Measurements from ENCODE around the gene MAPKAPK2. TPM values are rescaled to one million over a fixed set of nuclear protein-coding genes. Genes with fewer than 3 reads are reported as not detected.
"Not testable (repeated sequence)": the region's sequence is repeated elsewhere in the genome, so short reads cannot be mapped to it uniquely, and the experiment has no call there.

The MAPKAPK2 gene
- total RNA-seq, 1 donor from 2014 or later, result 77.7 TPM

DNA sequence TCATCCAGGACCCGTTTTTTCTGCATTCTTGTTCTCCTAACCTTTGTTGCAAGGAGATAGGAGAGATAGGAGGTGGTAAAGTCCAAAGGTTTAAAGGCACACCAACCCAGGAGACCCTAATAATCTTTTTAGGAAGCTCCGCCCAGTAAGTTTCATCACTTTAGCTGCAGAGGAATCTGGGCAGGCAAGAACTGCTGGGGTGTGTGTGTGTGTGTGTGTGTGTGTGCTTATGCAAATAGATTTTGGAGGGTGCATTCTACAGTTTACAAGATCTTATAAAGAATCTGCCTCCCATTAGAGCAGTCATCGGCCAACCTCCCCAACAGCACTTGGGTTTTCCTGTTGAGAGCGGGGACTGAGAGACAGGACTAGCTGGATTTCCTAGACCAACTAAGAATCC, 91.5 kb downstream of the MAPKAPK2 start:
- H3K4me1 Mint-ChIP-seq, result peaks cover under 1% of the 10 kb centered on the region
- no peaks in the 10 kb centered on the region for H3K36me3 Mint-ChIP-seq (ENCODE audit: low read depth)

DNA sequence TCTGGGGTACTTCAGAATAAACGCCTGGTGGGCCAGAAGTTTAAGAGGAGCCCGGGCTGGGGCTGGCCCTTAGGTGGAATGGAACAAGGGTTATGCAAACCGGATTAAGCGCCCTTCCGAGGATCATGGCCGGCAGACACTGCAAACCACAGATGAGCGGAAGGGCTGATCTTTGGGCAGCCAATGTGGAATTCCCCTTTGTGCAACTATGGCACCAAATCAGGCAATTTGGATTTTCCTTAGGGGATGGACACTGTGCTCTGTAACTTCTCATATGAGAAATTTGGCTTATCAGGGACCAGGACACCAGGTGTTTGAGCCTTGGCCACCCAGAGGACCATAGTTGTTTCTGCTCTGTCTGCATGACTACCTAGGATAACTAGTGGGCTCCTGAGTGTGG, 93.3 kb downstream of the MAPKAPK2 start:
- Mint-ChIP-seq H3K27me3 (ENCODE audit: low read depth) (no peaks in the 10 kb centered on the region), H3K4me1 (peaks cover 3% of the 10 kb centered on the region), H3K9me3 (no peaks in the 10 kb centered on the region), H3K4me3 (no peak overlapping the region), H3K36me3 (ENCODE audit: low read depth) (no peaks in the 10 kb centered on the region), H3K27ac (ENCODE audit: unreplicated experiment) (no peak overlapping the region)
- TF ChIP-seq, protein P1, sequence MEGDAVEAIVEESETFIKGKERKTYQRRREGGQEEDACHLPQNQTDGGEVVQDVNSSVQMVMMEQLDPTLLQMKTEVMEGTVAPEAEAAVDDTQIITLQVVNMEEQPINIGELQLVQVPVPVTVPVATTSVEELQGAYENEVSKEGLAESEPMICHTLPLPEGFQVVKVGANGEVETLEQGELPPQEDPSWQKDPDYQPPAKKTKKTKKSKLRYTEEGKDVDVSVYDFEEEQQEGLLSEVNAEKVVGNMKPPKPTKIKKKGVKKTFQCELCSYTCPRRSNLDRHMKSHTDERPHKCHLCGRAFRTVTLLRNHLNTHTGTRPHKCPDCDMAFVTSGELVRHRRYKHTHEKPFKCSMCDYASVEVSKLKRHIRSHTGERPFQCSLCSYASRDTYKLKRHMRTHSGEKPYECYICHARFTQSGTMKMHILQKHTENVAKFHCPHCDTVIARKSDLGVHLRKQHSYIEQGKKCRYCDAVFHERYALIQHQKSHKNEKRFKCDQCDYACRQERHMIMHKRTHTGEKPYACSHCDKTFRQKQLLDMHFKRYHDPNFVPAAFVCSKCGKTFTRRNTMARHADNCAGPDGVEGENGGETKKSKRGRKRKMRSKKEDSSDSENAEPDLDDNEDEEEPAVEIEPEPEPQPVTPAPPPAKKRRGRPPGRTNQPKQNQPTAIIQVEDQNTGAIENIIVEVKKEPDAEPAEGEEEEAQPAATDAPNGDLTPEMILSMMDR (conservative IDR thresholded peaks at IDR 0.05), result no peak
- no peak for DNase-seq (ENCODE audit: low read depth, low spot score)

More for the DNA sequence above, 91.5 kb downstream of the MAPKAPK2 start:
- no peaks in the 10 kb centered on the region for H3K27me3 Mint-ChIP-seq (ENCODE audit: low read depth)
- TF ChIP-seq, protein P1 (conservative IDR thresholded peaks at IDR 0.05), result no peak
- no peak overlapping the region for H3K27ac Mint-ChIP-seq (ENCODE audit: unreplicated experiment)
- H3K9me3 Mint-ChIP-seq, result no peaks in the 10 kb centered on the region
- no peak overlapping the region for H3K4me3 Mint-ChIP-seq
- DNase-seq (ENCODE audit: low read depth, low spot score), result no peak

DNA sequence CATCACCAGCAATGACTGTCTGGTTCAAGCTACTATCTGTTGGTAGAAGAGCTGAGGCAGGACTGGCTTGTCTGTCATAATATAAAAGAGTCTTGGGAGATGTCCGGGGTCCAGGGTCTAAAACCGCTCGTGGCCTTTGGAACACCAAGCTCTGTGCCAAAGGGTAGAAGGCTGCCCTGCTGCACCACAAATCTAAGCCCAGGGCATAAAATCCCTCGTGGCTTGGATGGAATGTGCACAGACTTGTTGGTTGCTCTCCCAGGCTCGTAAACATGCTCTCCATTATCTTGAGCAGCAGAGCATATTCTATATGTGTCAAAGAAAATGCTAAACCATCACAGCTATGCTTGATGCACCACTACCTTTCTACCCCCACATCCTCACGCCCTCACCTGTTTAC, 94.2 kb downstream of the MAPKAPK2 start:
- not testable (repeated sequence) for H3K27ac Mint-ChIP-seq (ENCODE audit: unreplicated experiment); DNase-seq (ENCODE audit: low read depth, low spot score); H3K4me1 Mint-ChIP-seq; H3K9me3 Mint-ChIP-seq; H3K4me3 Mint-ChIP-seq; H3K27me3 Mint-ChIP-seq (ENCODE audit: low read depth); H3K36me3 Mint-ChIP-seq (ENCODE audit: low read depth)

DNA sequence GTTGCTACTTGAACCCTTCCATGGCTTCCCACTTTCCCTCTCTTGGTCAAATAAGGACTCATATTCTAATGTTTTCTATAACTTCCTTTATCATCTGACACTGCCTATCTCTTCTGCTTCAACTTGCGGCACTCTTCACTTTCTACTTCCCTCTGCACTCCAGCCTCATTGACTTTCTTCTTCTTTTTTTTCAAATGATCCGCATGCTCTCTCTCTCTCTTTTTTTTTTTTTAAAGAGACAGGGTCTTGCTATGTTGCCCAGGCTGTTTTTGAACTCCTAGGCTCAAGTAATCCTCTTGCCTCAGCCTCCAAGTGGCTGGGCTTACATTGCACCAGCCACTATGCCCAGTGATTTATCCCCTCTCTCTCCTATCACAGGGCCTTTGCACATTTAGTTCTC, 94.9 kb downstream of the MAPKAPK2 start:
- TF ChIP-seq, protein P1 (conservative IDR thresholded peaks at IDR 0.05), result no peak
- Mint-ChIP-seq H3K27me3 (ENCODE audit: low read depth) (no peaks in the 10 kb centered on the region), H3K4me1 (peaks cover 10% of the 10 kb centered on the region), H3K36me3 (ENCODE audit: low read depth) (no peaks in the 10 kb centered on the region), H3K27ac (ENCODE audit: unreplicated experiment) (no peak overlapping the region), H3K9me3 (no peaks in the 10 kb centered on the region), H3K4me3 (no peak overlapping the region)
- DNase-seq (ENCODE audit: low read depth, low spot score), result no peak

DNA sequence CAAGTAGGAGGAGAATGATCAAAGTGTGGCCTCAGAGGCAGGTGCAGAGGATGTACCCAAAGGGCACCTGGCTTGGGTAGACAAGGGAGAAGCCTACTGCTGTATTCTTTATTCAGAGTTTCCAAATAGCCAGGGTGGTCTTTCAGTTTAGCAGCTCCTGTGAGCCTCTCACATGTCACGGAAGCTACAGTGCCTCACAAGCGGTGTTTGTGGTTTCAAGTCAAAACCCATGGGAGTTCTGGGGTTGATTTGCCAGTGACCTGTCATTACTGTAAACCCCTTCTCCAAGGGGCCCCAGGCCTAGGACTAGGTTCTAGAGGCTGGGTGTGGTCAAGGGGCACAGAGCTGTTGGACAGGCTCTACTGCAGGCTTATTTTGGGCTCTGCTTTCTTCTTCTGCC, 97.7 kb downstream of the MAPKAPK2 start:
- H3K27me3 Mint-ChIP-seq (ENCODE audit: low read depth), result no peaks in the 10 kb centered on the region
- peaks cover 8% of the 10 kb centered on the region for H3K9me3 Mint-ChIP-seq
- DNase-seq (ENCODE audit: low read depth, low spot score), result no peak
- no peak overlapping the region for H3K27ac Mint-ChIP-seq (ENCODE audit: unreplicated experiment)
- H3K4me3 Mint-ChIP-seq, result no peak overlapping the region
- H3K4me1 Mint-ChIP-seq, result peaks cover 34% of the 10 kb centered on the region
- TF ChIP-seq, protein P1 (conservative IDR thresholded peaks at IDR 0.05), result no peak
- H3K36me3 Mint-ChIP-seq (ENCODE audit: low read depth), result no peaks in the 10 kb centered on the region

DNA sequence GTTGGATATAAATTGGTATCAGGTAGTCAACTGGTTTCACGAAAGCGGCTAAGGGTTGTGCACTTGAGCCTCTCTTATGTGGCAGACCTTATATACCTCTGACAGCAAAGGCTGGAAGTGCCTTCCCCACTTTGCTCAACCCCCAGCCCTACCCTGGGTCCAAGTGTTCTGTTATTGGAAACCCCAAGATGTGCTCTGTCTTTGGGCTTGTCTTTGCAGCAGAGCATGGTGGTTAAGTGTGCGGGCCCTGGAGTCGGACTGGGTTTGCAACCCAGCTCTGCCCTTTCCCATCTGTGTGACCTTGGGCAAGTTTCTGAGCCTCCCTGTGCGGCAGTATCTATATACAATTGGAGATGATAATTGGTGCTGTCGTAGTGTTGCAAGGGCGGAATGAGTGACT, 98.8 kb downstream of the MAPKAPK2 start:
- Mint-ChIP-seq H3K4me1 (peaks cover 39% of the 10 kb centered on the region), H3K36me3 (ENCODE audit: low read depth) (no peaks in the 10 kb centered on the region), H3K9me3 (peaks cover 8% of the 10 kb centered on the region), H3K27me3 (ENCODE audit: low read depth) (no peaks in the 10 kb centered on the region), H3K27ac (ENCODE audit: unreplicated experiment) (no peak overlapping the region), H3K4me3 (no peak overlapping the region)
- TF ChIP-seq, protein P1 (conservative IDR thresholded peaks at IDR 0.05), result no peak
- no peak for DNase-seq (ENCODE audit: low read depth, low spot score)

Other genes starting within 250 kb of the MAPKAPK2 start
- gene IKBKE, start 214.4 kb upstream of the MAPKAPK2 start, total RNA-seq, result 7.6 and 8.6 TPM in 2 replicates
- gene RASSF5, start 177.4 kb upstream of the MAPKAPK2 start, total RNA-seq, result 1.2 and 1.4 TPM in 2 replicates
- gene EIF2D, start 72.4 kb upstream of the MAPKAPK2 start, total RNA-seq, result 37.5 and 38.2 TPM in 2 replicates
- gene DYRK3, start 49.4 kb upstream of the MAPKAPK2 start, total RNA-seq, result 12.5 and 13.3 TPM in 2 replicates
- gene IL19, start 85.9 kb downstream of the MAPKAPK2 start, total RNA-seq, result not detected in 2 replicates
- not detected in 2 replicates for gene IL10, start 87.6 kb downstream of the MAPKAPK2 start, total RNA-seq
- not detected in 2 replicates for gene IL20, start 180.7 kb downstream of the MAPKAPK2 start, total RNA-seq
- gene IL24, start 212.5 kb downstream of the MAPKAPK2 start, total RNA-seq, result not detected in 2 replicates
- not detected in 2 replicates for gene FCMR, start 237.0 kb downstream of the MAPKAPK2 start, total RNA-seq

Measured in neural crest cell (in vitro differentiated cells).